ENCODE measurements around the gene CEACAM4. TPM values are rescaled to one million over a fixed set of nuclear protein-coding genes. Genes with fewer than 3 reads are reported as not detected.
"Not testable (repeated sequence)": the region's sequence is repeated elsewhere in the genome, so short reads cannot be mapped to it uniquely, and the experiment has no call there.

Gene CEACAM4
- total and polyA plus RNA-seq, 9 of the 15 experiments (the other 6 are each of a cell fraction or from before 2014, with no cell fraction given), result not detected

DNA sequence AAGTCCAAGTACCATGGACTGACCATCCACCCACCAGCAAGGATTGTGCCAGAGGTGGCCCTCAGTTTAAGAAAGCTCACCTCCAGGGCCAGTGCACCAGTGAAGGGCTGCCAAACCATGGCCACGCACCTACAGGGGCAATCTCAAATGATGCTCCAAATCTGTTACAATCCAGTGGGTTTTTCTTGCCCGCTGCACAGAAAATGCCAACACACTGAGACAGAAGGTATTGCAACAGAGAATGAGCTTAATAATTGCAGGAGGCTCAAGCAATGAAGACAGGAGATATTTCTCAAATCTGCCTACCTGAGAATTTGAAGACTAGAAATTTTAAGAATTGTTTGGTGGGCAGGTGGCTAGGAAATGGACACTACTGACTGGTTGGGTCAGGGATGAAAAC lies 39.2 kb upstream of the CEACAM4 start (continued):
- TF ChIP-seq EGR1 (conservative IDR thresholded peaks at IDR 0.05), result no peak
- TF ChIP-seq ZNF121 (CRISPR knock-in tag; conservative IDR thresholded peaks at IDR 0.05), result no peak
- TF ChIP-seq ZNF212 (CRISPR knock-in tag; IDR thresholded peaks at IDR 0.05), result no peak
- no peak for TF ChIP-seq FOXJ2 (tag; IDR thresholded peaks at IDR 0.05)
- no peak for TF ChIP-seq NR3C1 (CRISPR knock-in tag; IDR thresholded peaks at IDR 0.05)
- no peak for TF ChIP-seq ZNF75A (CRISPR knock-in tag; IDR thresholded peaks at IDR 0.05)
- TF ChIP-seq CBX5 (IDR thresholded peaks at IDR 0.05; ENCODE audit: borderline replicate concordance, low read depth), result peak; percentile 92

GRCh38 chr19:41657157-41657556 lies 30.3 kb upstream of the CEACAM4 start:
- Histone ChIP-seq H3K27ac (ENCODE audit: extremely low read depth, low read depth, low read length) (no peak overlapping the region), H2AFZ (ENCODE audit: low read depth, low read length) (no peak overlapping the region), H3K79me2 (ENCODE audit: control insufficient read depth, insufficient read depth, low read length) (no peaks in the 10 kb centered on the region), H3K9me3 (replicated peaks; ENCODE audit: control insufficient read depth, insufficient read depth, low read depth, low read length) (no peaks in the 10 kb centered on the region), H3K4me2 (ENCODE audit: insufficient read depth, low read length) (no peak overlapping the region), H3K9me1 (ENCODE audit: control insufficient read depth, insufficient read depth, low read length) (no peaks in the 10 kb centered on the region), H3K36me3 (ENCODE audit: control insufficient read depth, insufficient read depth, low read length) (no peaks in the 10 kb centered on the region), H3K27me3 (ENCODE audit: control insufficient read depth in 2 of 2, insufficient read depth in 2 of 2, low read length in 2 of 2) (no peaks in the 10 kb centered on the region), H3K9ac (ENCODE audit: insufficient read depth in 1 of 2, low read depth in 2 of 2, low read length in 2 of 2) (no peak overlapping the region), H4K20me1 (replicated peaks; ENCODE audit: control insufficient read depth, insufficient read depth, low read length) (no peaks in the 10 kb centered on the region), H3K4me1 (replicated peaks in 1 of 2; ENCODE audit: control insufficient read depth in 2 of 2, insufficient read depth in 2 of 2, low read length in 2 of 2) (no peaks in the 10 kb centered on the region), H3K4me3 (no peak overlapping the region)
- DNase-seq (ENCODE audit: extremely low read depth in 1 of 4, low spot score in 3 of 4), result no peak
- no peak for ATAC-seq
- POLR2A ChIA-PET, result no interaction called here
- WGBS (ENCODE audit: insufficient coverage, low coverage, missing lambda C conversion rate), result 0% methylated on average over 2 of the region's 2 CpGs
- BruUV-seq (replicated peaks), result no TSS peak
- in situ Hi-C loops (cut with MboI), result no loop called here
- no peak for FAIRE-seq
- intact Hi-C loops (cut with micrococcal nuclease), result no loop called here
- CTCF ChIA-PET (ENCODE audit: low intra/inter-chr PET ratio), result no interaction called here
- no peak for TF ChIP-seq CBFA2T2 (conservative IDR thresholded peaks at IDR 0.05)
- no peak for TF ChIP-seq ELF2 (CRISPR knock-in tag; IDR thresholded peaks at IDR 0.05)
- TF ChIP-seq MTA3 (IDR thresholded peaks at IDR 0.05; ENCODE audit: borderline replicate concordance), result no peak
- TF ChIP-seq, protein P1, sequence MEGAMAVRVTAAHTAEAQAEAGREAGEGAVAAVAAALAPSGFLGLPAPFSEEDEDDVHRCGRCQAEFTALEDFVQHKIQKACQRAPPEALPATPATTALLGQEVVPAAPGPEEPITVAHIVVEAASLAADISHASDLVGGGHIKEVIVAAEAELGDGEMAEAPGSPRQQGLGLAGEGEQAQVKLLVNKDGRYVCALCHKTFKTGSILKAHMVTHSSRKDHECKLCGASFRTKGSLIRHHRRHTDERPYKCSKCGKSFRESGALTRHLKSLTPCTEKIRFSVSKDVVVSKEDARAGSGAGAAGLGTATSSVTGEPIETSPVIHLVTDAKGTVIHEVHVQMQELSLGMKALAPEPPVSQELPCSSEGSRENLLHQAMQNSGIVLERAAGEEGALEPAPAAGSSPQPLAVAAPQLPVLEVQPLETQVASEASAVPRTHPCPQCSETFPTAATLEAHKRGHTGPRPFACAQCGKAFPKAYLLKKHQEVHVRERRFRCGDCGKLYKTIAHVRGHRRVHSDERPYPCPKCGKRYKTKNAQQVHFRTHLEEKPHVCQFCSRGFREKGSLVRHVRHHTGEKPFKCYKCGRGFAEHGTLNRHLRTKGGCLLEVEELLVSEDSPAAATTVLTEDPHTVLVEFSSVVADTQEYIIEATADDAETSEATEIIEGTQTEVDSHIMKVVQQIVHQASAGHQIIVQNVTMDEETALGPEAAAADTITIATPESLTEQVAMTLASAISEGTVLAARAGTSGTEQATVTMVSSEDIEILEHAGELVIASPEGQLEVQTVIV (CRISPR knock-in tag; IDR thresholded peaks at IDR 0.05; ENCODE audit: borderline replicate concordance), result no peak

DNA sequence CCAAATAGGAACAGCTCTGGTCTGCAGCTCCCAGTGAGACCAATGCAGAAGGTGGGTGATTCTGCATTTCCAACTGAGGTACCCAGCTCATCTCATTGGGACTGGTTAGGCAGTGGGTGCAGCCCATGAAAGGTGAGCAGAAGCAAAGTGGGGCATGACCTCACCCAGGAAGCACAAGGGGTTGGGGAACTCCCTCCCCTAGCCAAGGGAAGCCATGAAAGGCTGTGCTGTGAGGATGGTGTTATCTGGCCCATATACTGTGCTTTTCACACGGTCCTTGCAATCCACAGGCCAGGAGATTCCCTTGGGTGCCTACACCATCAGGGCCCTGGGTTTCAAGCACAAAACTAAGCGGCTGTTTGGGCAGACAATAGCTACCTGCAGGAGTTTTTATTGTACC lies 29.9 kb upstream of the CEACAM4 start:
- DNase-seq (ENCODE audit: extremely low read depth in 1 of 4, low spot score in 3 of 4); in situ Hi-C loops (cut with MboI): not testable (repeated sequence)

More for the DNA sequence above, 29.9 kb upstream of the CEACAM4 start:
- H3K4me3 ChIP-seq; ATAC-seq; FAIRE-seq; H2AFZ ChIP-seq (ENCODE audit: low read depth, low read length); H3K27ac ChIP-seq (ENCODE audit: extremely low read depth, low read depth, low read length); POLR2A ChIA-PET; H3K9ac ChIP-seq (ENCODE audit: insufficient read depth in 1 of 2, low read depth in 2 of 2, low read length in 2 of 2); H4K20me1 ChIP-seq (replicated peaks; ENCODE audit: control insufficient read depth, insufficient read depth, low read length); H3K9me3 ChIP-seq (replicated peaks; ENCODE audit: control insufficient read depth, insufficient read depth, low read depth, low read length); H3K9me1 ChIP-seq (ENCODE audit: control insufficient read depth, insufficient read depth, low read length); H3K4me1 ChIP-seq (replicated peaks in 1 of 2; ENCODE audit: control insufficient read depth in 2 of 2, insufficient read depth in 2 of 2, low read length in 2 of 2); BruUV-seq (replicated peaks); H3K79me2 ChIP-seq (ENCODE audit: control insufficient read depth, insufficient read depth, low read length); CTCF ChIA-PET (ENCODE audit: low intra/inter-chr PET ratio); H3K4me2 ChIP-seq (ENCODE audit: insufficient read depth, low read length); H3K27me3 ChIP-seq (ENCODE audit: control insufficient read depth in 2 of 2, insufficient read depth in 2 of 2, low read length in 2 of 2); intact Hi-C loops (cut with micrococcal nuclease); H3K36me3 ChIP-seq (ENCODE audit: control insufficient read depth, insufficient read depth, low read length): not testable (repeated sequence)
- 0% methylated on average over 2 of the region's 2 CpGs for WGBS (ENCODE audit: insufficient coverage, low coverage, missing lambda C conversion rate)
